Liver (tissue), 9 donors: ENCODE measurements around the gene LRRFIP2. TPM values are rescaled to one million over a fixed set of nuclear protein-coding genes. Genes with fewer than 3 reads are reported as not detected.
"Not testable (repeated sequence)": the region's sequence is repeated elsewhere in the genome, so short reads cannot be mapped to it uniquely, and the experiment has no call there.

ENCODE experiments used
- DNase-seq: peaks from one replicate; pipeline ENCODE4 v3.0.0-alpha.2; 2017; ENCODE audit warnings: low spot score
- H3K27ac ChIP-seq, 2 donors: one replicate each; pipeline ENCODE4 v1.7.0; 2013; ENCODE audit warnings: inconsistent platforms in 2 of 2, low read length in 2 of 2, control low read depth in 1 of 2, low read depth in 1 of 2, mild to moderate bottlenecking in 1 of 2
- H3K27me3 ChIP-seq, 4 donors: one replicate each; pipeline versions ENCODE4 v1.6.1 to v1.7.0; 2013; ENCODE audit warnings: low read length in 3 of 4, inconsistent platforms in 1 of 4, mild to moderate bottlenecking in 1 of 4, moderate library complexity in 1 of 4; ENCODE audit not compliant: control insufficient read depth in 4 of 4, insufficient read depth in 4 of 4
- H3K36me3 ChIP-seq, 4 donors: one replicate each; pipeline versions ENCODE4 v1.6.1 to v1.7.0; 2013; ENCODE audit warnings: low read length in 3 of 4, mild to moderate bottlenecking in 3 of 4, low read depth in 1 of 4, moderate library complexity in 1 of 4; ENCODE audit not compliant: control insufficient read depth in 4 of 4, insufficient read depth in 3 of 4
- H3K4me1 ChIP-seq, 4 donors: one replicate each; pipeline versions ENCODE4 v1.6.1 to v1.7.0; 2013; ENCODE audit warnings: low read length in 3 of 4, mild to moderate bottlenecking in 3 of 4, moderate library complexity in 1 of 4; ENCODE audit not compliant: control insufficient read depth in 4 of 4, insufficient read depth in 4 of 4
- H3K4me3 ChIP-seq, 3 donors: one replicate each; pipeline versions ENCODE4 v1.6.1 to v1.7.0; 2013; ENCODE audit warnings: low read length in 3 of 3, control low read depth in 1 of 3, low read depth in 1 of 3, mild to moderate bottlenecking in 1 of 3
- H3K9ac ChIP-seq, 2 donors: one replicate each; pipeline ENCODE4 v1.7.0; 2013; ENCODE audit warnings: low read length in 2 of 2, mild to moderate bottlenecking in 2 of 2, moderate library complexity in 2 of 2, control low read depth in 1 of 2, low read depth in 1 of 2
- H3K9me3 ChIP-seq, 4 donors: one replicate each; pipeline versions ENCODE4 v1.6.1 to v1.7.0; 2013; ENCODE audit warnings: low read length in 3 of 4; ENCODE audit not compliant: control insufficient read depth in 4 of 4
- ATF3 ChIP-seq: IDR thresholded peaks from 2 replicates; pipeline ENCODE4 v1.6.1; 2016; ENCODE audit warnings: antibody characterized with exemption
- CTCF ChIP-seq: fragments of 150-350 bp; IDR thresholded peaks from 2 replicates; pipeline ENCODE4 v1.5.1; 2017; ENCODE audit warnings: improper control_type of control experiment, low read depth, low read length; ENCODE audit not compliant: missing input control
- EGR1 ChIP-seq, 2 donors: IDR thresholded peaks; 2 replicates each; pipeline ENCODE4 v1.6.1; 2016 to 2018; ENCODE audit warnings: antibody characterized with exemption in 2 of 2, low read depth in 2 of 2
- FOXA1 ChIP-seq: IDR thresholded peaks from 2 replicates; pipeline ENCODE4 v1.6.1; 2016; ENCODE audit warnings: antibody characterized with exemption
- FOXA2 ChIP-seq: IDR thresholded peaks from 2 replicates; pipeline ENCODE4 v1.6.1; 2016; ENCODE audit warnings: antibody characterized with exemption
- GABPA ChIP-seq, 2 donors: IDR thresholded peaks in 1 of 2; conservative IDR thresholded peaks in 1 of 2; 2 replicates each; pipeline ENCODE4 v1.6.1; 2016; ENCODE audit warnings: antibody characterized with exemption in 2 of 2, mild to moderate bottlenecking in 1 of 2, moderate library complexity in 1 of 2
- HNF4A ChIP-seq, 2 donors: conservative IDR thresholded peaks; 2 replicates each; pipeline ENCODE4 v1.6.1; 2016; ENCODE audit warnings: antibody characterized with exemption in 2 of 2, mild to moderate bottlenecking in 2 of 2
- HNF4G ChIP-seq: IDR thresholded peaks from 2 replicates; pipeline ENCODE4 v1.6.1; 2016; ENCODE audit warnings: antibody characterized with exemption
- JUND ChIP-seq, 2 donors: IDR thresholded peaks; 2 replicates each; pipeline ENCODE4 v1.6.1; 2016; ENCODE audit warnings: antibody characterized with exemption in 2 of 2
- MAX ChIP-seq: IDR thresholded peaks from 2 replicates; pipeline ENCODE4 v1.6.1; 2016; ENCODE audit warnings: antibody characterized with exemption
- NR2F2 ChIP-seq: IDR thresholded peaks from 2 replicates; pipeline ENCODE4 v1.6.1; 2016; ENCODE audit warnings: antibody characterized with exemption
- RAD21 ChIP-seq, 2 donors: IDR thresholded peaks; 2 replicates each; pipeline ENCODE4 v1.6.1; 2016; ENCODE audit warnings: antibody characterized with exemption in 2 of 2, mild to moderate bottlenecking in 2 of 2
- REST ChIP-seq: IDR thresholded peaks from 2 replicates; pipeline ENCODE4 v1.6.1; 2016; ENCODE audit warnings: antibody characterized with exemption, mild to moderate bottlenecking
- RXRA ChIP-seq, 2 donors: IDR thresholded peaks; 2 replicates each; pipeline ENCODE4 v1.6.1; 2017 to 2018; ENCODE audit warnings: antibody characterized with exemption in 2 of 2, mild to moderate bottlenecking in 1 of 2
- YY1 ChIP-seq: IDR thresholded peaks from 2 replicates; pipeline ENCODE4 v1.6.1; 2016; ENCODE audit warnings: antibody characterized with exemption, mild to moderate bottlenecking
- ZBTB33 ChIP-seq: IDR thresholded peaks from 2 replicates; pipeline ENCODE4 v1.6.1; 2016; ENCODE audit warnings: antibody characterized with exemption
- WGBS: extraction: QIAGEN DNeasy Blood & Tissue Kit; methylation state at CpG from one replicate; pipeline ENCODE4 v1.1.7; 2013; 5-methylcytosine and 5-hydroxymethylcytosine counted together
- polyA plus RNA-seq, 2 donors: library from polyadenylated mRNA; stranded (reverse) in 1 of 2; unstranded in 1 of 2; fragments of 200-250 nt in 1 of 2; fragments of >200 nt in 1 of 2; fragmentation: Nextera tagmentation in 1 of 2; extraction: Ambion mirVana in 1 of 2; gene quantifications; one replicate each; pipeline versions ENCODE4 v1.2.1 to v1.2.3, GENCODE V29; 2013 to 2015
- total RNA-seq, 2 donors: library from RNA; depleted of rRNA; stranded (reverse); fragments of >200 nt; gene quantifications; one replicate each; pipeline ENCODE4 v1.2.3, GENCODE V29; 2014
- donor health status: healthy.
- donor health status: healthy.
- donor health status: healthy.
- donor health status: healthy.
- donor health status: healthy.

Gene LRRFIP2
- total and polyA plus RNA-seq, 4 donors, result 22.6 to 56.9 (median 39.8) TPM

- Histone ChIP-seq H3K36me3 (peaks cover 5 to 48% (median 39%) of the 10 kb centered on the region in 4 donors), H3K27me3 (no peaks in the 10 kb centered on the region), H3K9me3 (no peaks in the 10 kb centered on the region), H3K4me3 (no peak overlapping the region), H3K4me1 (peaks cover 2 to 14% (median 7%) of the 10 kb centered on the region in 4 donors), H3K9ac (no peak overlapping the region), H3K27ac (no peak overlapping the region)
- no peak for DNase-seq
- 97% methylated on average over 1 of the region's 1 CpG for WGBS
- TF ChIP-seq FOXA2 (no peak), RAD21 (IDR thresholded peaks at IDR 0.05) (no peak), EGR1 (IDR thresholded peaks at IDR 0.05; ENCODE audit: low read depth in 2 of 2) (no peak), CTCF (no peak), ZBTB33 (no peak), HNF4A (conservative IDR thresholded peaks at IDR 0.05) (no peak), HNF4G (no peak), FOXA1 (no peak), ATF3 (no peak), RXRA (IDR thresholded peaks at IDR 0.05) (no peak), GABPA (IDR thresholded peaks at IDR 0.05 in 1 of 2, conservative IDR thresholded peaks at IDR 0.05 in 1 of 2) (no peak), NR2F2 (no peak)
Observed at GRCh38 chr3:37050282-37050681, 124.1 kb downstream of the LRRFIP2 start.

- H3K36me3 ChIP-seq, result peaks cover 0 to 22% (median 21%) of the 10 kb centered on the region in 4 donors
- H3K4me3 ChIP-seq, result not testable (repeated sequence)
- WGBS, result 62% methylated on average over 3 of the region's 3 CpGs
Observed at GRCh38 chr3:37042712-37043111, 131.7 kb downstream of the LRRFIP2 start.

GRCh38 chr3:37041546-37042195 is 132.7 kb downstream of the LRRFIP2 start:
- Histone ChIP-seq H3K4me3 (no peak overlapping the region), H3K27me3 (no peaks in the 10 kb centered on the region), H3K9ac (no peak overlapping the region), H3K4me1 (peaks cover 0 to 1% (median 0%) of the 10 kb centered on the region in 4 donors), H3K27ac (no peak overlapping the region), H3K9me3 (no peaks in the 10 kb centered on the region), H3K36me3 (peaks cover 0 to 19% (median 15%) of the 10 kb centered on the region in 4 donors)
- TF ChIP-seq HNF4G (no peak), FOXA1 (no peak), RAD21 (IDR thresholded peaks at IDR 0.05) (no peak), MAX (no peak), ATF3 (no peak), NR2F2 (no peak), FOXA2 (no peak), JUND (IDR thresholded peaks at IDR 0.05) (no peak), YY1 (no peak), REST (no peak), HNF4A (conservative IDR thresholded peaks at IDR 0.05) (no peak)
- WGBS, result 69% methylated on average over 1 of the region's 1 CpG
- no peak for DNase-seq

More at GRCh38 chr3:37042712-37043111, 131.7 kb downstream of the LRRFIP2 start:
- DNase-seq, H3K27me3 ChIP-seq, H3K27ac ChIP-seq, H3K9me3 ChIP-seq, H3K4me1 ChIP-seq, H3K9ac ChIP-seq: not testable (repeated sequence)
